ENCODE results near the gene MAK. TPM values are rescaled to one million over a fixed set of nuclear protein-coding genes. Genes with fewer than 3 reads are reported as not detected.
"Not testable (repeated sequence)": the region's sequence is repeated elsewhere in the genome, so short reads cannot be mapped to it uniquely, and the experiment has no call there.

Gene MAK
- polyA plus RNA-seq, 3 donors: 0.09 to 0.37 (median 0.11) TPM

GRCh38 chr6:10800810-10801209, 37.5 kb downstream of the MAK start:
- WGBS, 3 donors: 61 to 66% (median 63%) methylated on average over 3 of the region's 3 CpGs
- no peak overlapping the region for H3K27ac ChIP-seq (ENCODE audit: low read depth, low read length)

- no peak overlapping the region for H3K27ac ChIP-seq (ENCODE audit: low read depth, low read length)
- 68 to 81% (median 77%) methylated on average over 3 of the region's 3 CpGs for WGBS, 3 donors
These were observed 44.1 kb downstream of the MAK start for GRCh38 chr6:10794239-10794638.

DNA sequence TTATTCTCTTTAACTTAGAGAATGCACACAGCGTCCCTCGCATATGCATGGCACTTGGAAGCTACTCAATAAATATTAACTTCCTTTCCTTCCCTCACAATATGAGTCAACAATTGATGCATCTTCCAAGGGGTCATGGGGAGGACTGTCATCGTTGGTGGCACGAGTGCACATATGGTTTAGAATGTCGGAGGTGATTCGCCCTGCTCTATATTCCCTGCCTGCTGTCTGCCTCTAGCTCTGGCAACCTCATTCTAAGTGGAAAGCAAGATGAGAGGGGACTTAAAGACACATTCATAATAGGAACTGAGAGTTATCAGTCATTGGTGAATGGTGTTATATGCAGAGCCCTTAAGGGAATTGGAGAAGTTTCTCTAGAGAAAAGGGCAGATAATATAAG, 44.6 kb downstream of the MAK start:
- WGBS, 3 donors: 93 to 94% (median 93%) methylated on average over 6 of the region's 6 CpGs

DNA sequence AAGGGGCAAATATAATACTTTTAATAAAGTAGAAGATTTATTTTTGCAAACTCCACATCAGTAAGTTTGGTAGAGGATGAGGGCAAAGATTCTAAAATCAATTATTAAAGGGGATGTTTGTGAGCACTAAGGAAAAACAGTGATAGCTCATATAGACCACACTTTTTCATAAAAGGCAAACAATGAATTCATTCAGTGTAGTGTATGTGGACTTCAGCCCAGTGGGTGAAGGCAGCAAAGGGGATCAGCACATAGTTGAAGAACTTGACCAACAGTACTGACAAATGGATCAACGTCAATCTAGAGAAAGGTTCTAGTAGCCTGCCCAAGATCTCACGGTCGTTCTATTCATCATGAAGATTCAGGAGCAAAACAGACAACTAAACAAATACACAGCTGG, 45.3 kb downstream of the MAK start:
- WGBS, 3 donors: 92 to 94% (median 92%) methylated on average over 3 of the region's 3 CpGs
- H3K27ac ChIP-seq (ENCODE audit: low read depth, low read length): no peak overlapping the region

More for the DNA sequence above, 44.6 kb downstream of the MAK start:
- no peak overlapping the region for H3K27ac ChIP-seq (ENCODE audit: low read depth, low read length)

DNA sequence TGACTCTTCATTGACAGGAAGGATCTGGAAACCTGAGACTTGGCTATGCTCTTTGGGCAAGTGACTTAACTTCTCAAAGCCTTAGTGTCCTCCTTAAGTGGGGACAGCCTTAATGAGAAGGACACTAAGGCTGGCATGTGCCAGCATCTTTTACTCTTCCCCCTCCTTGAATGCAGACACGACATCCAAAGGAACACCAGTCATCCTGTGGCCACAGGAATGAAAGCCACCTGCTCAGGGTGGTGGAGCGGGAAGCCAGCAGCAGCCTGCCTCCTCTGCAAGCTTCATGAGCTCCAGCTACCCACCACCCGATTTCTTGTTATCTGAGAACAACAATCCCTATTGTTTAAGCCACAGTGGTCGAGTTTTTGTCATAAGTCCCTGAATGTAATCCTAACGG, 46.2 kb downstream of the MAK start:
- 84 to 92% (median 89%) methylated on average over 5 of the region's 5 CpGs for WGBS, 3 donors
- no peak overlapping the region for H3K27ac ChIP-seq (ENCODE audit: low read depth, low read length)

DNA sequence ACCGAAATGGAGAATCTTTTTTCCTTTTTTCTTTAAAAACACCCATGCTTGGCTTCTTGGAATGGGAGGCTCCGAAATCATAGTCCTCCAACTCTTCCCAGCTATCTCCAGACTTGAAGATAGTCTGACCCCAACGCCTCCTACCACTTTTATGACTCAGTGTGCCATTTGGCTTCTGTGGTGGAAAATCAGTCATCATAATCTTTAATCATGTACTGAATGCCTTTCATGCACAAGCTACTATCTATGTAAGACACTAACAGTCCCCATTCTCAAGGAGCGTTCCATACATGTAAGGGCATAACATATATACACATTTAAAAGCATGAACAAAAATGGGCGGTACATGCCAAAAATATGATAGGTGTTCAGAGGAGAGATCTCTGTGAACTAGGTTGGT, 46.7 kb downstream of the MAK start:
- WGBS, 3 donors: 91 to 97% (median 94%) methylated on average over 5 of the region's 5 CpGs

GRCh38 chr6:10779076-10779475, 59.3 kb downstream of the MAK start:
- H3K27ac ChIP-seq (ENCODE audit: low read depth, low read length): no peak overlapping the region
- 95 to 96% (median 95%) methylated on average over 7 to 8 of the region's 8 CpGs for WGBS, 3 donors

More for the DNA sequence above, 46.7 kb downstream of the MAK start:
- H3K27ac ChIP-seq (ENCODE audit: low read depth, low read length): no peak overlapping the region

DNA sequence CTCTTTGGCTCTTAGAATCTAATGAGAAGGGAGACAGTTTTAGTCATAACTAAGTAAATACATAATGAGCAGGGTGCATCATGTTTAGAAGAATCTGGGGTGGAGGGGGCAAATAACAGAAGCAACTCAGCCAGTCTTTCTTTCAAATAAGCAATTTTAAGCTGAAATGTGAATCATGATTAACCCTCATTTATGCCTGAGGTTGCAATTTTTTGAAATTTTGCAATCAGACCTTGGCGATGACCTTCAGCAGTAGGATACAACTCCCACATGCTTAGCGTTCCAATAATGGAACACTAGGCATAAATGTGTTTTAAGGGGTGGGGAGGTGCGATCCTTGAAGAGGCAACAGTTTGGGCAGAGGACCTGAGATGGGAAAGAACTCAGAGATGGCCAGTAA, 60.1 kb downstream of the MAK start:
- no peak overlapping the region for H3K27ac ChIP-seq (ENCODE audit: low read depth, low read length)
- WGBS, 3 donors: 87 to 94% (median 90%) methylated on average over 3 of the region's 3 CpGs

- 45 to 78% (median 72%) methylated on average over 12 of the region's 12 CpGs for WGBS, 3 donors
- no peak overlapping the region for H3K27ac ChIP-seq (ENCODE audit: low read depth, low read length)
These were observed 66.9 kb downstream of the MAK start for GRCh38 chr6:10771371-10771894.

- 87 to 95% (median 95%) methylated on average over 3 of the region's 3 CpGs for WGBS, 3 donors
These were observed 68.9 kb downstream of the MAK start for GRCh38 chr6:10769419-10769818.

DNA sequence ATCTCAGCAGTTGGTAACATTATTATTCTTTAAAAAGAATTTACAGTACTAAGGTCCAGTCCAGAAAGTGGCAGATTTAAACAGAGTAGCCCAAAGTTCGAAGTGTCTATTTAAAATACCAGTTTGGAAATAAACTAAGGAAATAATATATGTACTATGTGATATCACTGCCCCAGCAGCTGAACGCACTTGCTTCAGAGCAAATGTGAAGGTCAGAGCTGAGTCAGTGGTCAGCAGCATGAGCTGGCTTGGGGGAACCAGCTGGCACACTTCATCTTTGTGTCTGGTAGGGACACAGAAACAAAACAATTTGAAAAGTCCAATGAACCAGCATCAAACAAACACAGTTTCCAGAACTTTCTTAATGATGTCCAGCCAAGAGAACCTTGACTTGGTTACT, 75.3 kb downstream of the MAK start:
- WGBS, 3 donors: 84 to 91% (median 90%) methylated on average over 2 of the region's 2 CpGs
- no peak overlapping the region for H3K27ac ChIP-seq (ENCODE audit: low read depth, low read length)

More at GRCh38 chr6:10769419-10769818, 68.9 kb downstream of the MAK start:
- H3K27ac ChIP-seq (ENCODE audit: low read depth, low read length): no peak overlapping the region

- WGBS, 3 donors: 56 to 78% (median 68%) methylated on average over 6 of the region's 6 CpGs
- H3K27ac ChIP-seq (ENCODE audit: low read depth, low read length): no peak overlapping the region
These were observed 78.4 kb downstream of the MAK start for GRCh38 chr6:10759884-10760329.

DNA sequence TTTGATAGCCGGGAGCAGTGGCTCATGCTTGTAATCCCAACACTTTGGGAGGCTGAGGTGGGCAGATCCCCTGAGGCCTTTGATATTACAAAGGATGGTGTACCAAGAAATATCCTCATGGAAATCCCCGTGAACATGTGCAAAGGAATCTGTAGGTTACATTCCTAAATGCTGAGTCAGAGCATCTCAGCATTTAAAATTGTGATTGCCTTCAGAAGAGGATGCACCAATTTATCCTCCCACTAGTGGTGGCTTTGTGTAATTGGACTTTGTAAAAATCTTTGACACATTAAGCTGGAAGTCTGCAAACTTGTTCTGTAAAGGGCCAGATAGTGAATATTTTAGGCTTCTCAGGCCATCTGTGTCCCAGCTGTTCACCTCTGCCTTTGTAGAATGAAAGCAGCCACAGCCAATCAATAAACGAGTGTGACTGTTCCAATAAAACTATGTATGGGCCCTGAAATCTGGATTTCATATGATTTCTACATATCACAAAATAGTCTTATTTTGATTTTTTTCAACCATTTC, 79.0 kb downstream of the MAK start:
- H3K27ac ChIP-seq (ENCODE audit: low read depth, low read length): no peak overlapping the region
- 50 to 60% (median 55%) methylated on average over 3 of the region's 3 CpGs for WGBS, 3 donors

DNA sequence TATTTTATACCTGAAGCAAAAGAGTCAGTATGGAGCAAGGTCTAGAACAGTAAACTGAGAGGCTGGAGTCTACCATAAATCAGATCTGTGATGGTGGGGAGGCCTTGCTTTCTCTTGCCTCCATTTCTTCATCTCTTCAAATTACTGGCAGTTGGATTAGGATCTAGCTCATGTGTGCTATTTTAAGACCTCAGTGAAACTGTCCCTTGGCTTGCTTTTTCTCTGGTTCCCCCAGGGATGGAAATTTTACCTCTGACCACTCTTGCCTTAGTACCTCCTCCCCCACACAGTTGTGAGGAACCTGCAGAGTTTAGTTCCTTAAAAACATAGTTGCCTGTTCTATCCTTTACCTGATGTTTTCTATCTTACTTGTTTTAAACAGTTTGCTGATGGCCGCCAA, 82.3 kb downstream of the MAK start:
- WGBS, 3 donors: 82 to 94% (median 83%) methylated on average over 1 of the region's 1 CpG
- no peak overlapping the region for H3K27ac ChIP-seq (ENCODE audit: low read depth, low read length)

DNA sequence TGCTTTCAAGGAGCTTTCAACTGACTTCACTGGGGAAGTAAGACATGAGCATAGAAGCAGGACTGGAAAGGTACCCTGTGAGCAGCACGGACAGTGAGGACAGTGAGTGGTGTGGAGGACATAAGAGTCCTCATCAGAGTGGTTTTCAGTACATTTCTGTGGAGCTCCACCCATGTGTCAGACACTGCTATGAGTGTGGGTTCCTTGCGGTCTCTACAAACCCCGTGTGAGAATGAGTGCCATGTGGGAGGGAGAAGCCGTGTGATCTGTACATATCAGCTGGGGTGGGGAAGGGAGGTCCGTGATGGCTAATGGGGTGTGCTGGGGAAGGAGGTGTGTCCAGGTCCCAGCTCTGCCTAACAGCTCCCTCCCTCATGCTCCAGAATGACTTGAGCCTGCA, 86.6 kb downstream of the MAK start:
- H3K27ac ChIP-seq (ENCODE audit: low read depth, low read length): not testable (repeated sequence)
- 69 to 85% (median 75%) methylated on average over 4 to 5 of the region's 5 CpGs for WGBS, 3 donors

- WGBS, 3 donors: 45 to 83% (median 70%) methylated on average over 6 of the region's 6 CpGs
- not testable (repeated sequence) for H3K27ac ChIP-seq (ENCODE audit: low read depth, low read length)
These were observed 87.8 kb downstream of the MAK start for GRCh38 chr6:10750568-10750967.

DNA sequence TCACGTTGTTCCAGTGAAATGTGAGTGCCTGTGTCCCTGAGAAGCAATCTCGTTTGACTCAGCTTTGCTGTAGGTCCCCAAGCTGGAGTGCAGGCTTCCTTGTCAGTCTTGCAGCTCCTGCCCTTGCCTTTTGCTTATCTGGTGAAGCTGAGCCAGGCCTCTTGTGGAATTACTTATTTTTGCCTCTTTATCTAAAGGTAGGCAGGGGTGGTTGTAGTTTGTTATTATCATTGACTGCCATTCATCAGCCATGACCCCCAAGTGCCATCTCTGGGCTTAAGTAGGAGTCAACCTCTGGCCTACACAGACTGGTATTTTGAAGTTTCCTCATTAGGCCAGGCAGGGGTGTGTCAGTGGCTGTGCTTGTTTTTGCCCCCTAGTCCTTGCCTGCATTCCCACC, 88.6 kb downstream of the MAK start:
- 24 to 72% (median 62%) methylated on average over 2 of the region's 2 CpGs for WGBS, 3 donors
- H3K27ac ChIP-seq (ENCODE audit: low read depth, low read length): no peak overlapping the region

- WGBS, 3 donors: 1% methylated on average over 50 to 52 of the region's 52 CpGs
- H3K27ac ChIP-seq (ENCODE audit: low read depth, low read length): no peak within 1 kb of the TSS
These were observed 90.9 kb downstream of the MAK start, which contains the start of gene TMEM14B for GRCh38 chr6:10747251-10747972. Gene TMEM14B, plus strand, starts transcription at chr6:10747805. Its CDS starts 1,441 bp downstream, at chr6:10749246.

- 38 to 50% (median 38%) methylated on average over 9 of the region's 9 CpGs for WGBS, 3 donors
These were observed 91.5 kb downstream of the MAK start for GRCh38 chr6:10746915-10747250.

DNA sequence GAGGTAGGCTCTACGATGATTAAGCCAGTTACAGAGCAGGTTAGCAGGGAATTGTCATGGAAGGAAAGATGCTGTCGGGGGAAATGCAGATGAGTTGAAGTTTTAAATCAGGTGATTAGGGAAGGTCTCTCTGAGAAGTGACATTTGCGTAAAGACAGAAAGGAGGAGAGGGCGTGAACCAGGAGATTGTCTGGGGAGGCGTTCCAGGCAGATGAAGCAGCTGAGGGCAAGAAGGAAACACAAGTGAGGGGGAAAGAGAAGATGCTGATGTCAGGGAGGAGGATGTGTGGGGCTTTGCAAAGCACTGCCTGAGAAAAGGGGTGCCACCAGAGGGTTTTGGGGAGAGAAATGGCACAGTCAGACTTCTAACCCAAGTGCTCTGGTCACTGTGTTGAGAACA, 93.2 kb downstream of the MAK start:
- H3K27ac ChIP-seq (ENCODE audit: low read depth, low read length): no peak overlapping the region
- 87 to 90% (median 88%) methylated on average over 5 of the region's 5 CpGs for WGBS, 3 donors

More at GRCh38 chr6:10746915-10747250, 91.5 kb downstream of the MAK start:
- no peak overlapping the region for H3K27ac ChIP-seq (ENCODE audit: low read depth, low read length)

Data from adipose tissue (tissue), 3 donors.